ENCODE results near the gene NLRP4.

NLRP4 gene, protein sequence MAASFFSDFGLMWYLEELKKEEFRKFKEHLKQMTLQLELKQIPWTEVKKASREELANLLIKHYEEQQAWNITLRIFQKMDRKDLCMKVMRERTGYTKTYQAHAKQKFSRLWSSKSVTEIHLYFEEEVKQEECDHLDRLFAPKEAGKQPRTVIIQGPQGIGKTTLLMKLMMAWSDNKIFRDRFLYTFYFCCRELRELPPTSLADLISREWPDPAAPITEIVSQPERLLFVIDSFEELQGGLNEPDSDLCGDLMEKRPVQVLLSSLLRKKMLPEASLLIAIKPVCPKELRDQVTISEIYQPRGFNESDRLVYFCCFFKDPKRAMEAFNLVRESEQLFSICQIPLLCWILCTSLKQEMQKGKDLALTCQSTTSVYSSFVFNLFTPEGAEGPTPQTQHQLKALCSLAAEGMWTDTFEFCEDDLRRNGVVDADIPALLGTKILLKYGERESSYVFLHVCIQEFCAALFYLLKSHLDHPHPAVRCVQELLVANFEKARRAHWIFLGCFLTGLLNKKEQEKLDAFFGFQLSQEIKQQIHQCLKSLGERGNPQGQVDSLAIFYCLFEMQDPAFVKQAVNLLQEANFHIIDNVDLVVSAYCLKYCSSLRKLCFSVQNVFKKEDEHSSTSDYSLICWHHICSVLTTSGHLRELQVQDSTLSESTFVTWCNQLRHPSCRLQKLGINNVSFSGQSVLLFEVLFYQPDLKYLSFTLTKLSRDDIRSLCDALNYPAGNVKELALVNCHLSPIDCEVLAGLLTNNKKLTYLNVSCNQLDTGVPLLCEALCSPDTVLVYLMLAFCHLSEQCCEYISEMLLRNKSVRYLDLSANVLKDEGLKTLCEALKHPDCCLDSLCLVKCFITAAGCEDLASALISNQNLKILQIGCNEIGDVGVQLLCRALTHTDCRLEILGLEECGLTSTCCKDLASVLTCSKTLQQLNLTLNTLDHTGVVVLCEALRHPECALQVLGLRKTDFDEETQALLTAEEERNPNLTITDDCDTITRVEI

GRCh38 chr19:55836340-55836739 is at the start of gene NLRP4:
NLRP4 (plus strand) TSS chr19:55836540; CDS start chr19:55852081, 15,541 bp downstream.
- no peak for DNase-seq (ENCODE audit: low spot score)

DNA sequence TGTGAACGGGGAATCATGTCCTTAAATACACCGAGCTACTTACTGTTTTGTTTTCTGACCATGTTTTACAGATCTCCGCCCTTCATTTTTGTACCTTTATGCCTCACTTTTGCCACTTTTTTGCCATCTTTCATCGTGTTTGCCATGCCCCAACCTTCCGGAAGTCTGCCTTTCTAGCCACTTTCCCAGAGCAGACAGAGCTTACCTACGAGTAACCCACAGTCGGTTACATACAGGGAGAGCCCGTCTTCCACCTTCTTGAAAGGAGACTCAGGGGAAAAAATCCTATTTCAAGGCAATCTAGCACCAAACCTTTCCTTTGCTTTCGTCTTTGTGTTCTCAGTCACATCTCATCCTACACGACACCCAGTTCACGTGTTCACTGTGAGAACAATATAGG is 41.3 kb upstream of the NLRP4 start:
- DNase-seq (ENCODE audit: low spot score) = no peak

- no peak for DNase-seq (ENCODE audit: low spot score)
Measured at GRCh38 chr19:55801416-55801815, 34.9 kb upstream of the NLRP4 start.

GRCh38 chr19:55802281-55802680 is 34.1 kb upstream of the NLRP4 start:
- no peak for DNase-seq (ENCODE audit: low spot score)

DNA sequence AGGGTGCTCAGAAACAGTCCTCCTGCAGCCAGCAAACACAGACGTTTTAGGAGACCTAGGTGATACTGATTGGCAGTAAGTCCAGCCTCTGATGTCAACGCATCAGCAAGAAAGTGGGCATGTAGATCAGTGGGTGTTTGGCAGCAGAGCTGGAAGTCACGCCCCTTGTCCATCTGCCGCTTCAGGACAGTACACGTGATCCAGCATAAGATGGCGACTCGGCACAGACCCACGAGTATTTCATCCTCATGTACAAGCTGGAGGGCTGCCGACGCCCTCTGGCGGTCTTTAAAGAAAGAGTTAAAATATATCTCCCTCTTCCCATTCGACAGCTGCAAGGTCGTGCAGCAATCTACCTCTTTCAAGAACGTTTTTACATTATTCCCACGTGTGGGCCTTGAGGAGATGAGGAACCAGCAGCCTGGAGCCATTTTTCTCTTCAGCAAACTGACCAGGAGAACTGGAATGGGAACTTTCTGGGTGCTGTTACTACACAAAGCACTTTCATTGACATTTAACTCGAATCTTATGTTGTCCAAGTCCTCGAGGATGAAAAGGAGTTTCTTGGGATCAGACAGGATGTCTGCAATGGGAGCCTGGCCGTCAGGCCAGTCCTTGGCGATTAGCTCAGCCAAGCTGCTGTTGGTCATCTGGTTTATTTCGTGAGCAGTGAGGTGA is 26.8 kb upstream of the NLRP4 start:
- peak; percentile 22 for DNase-seq (ENCODE audit: low spot score)

- no peak for DNase-seq (ENCODE audit: low spot score)
Measured at GRCh38 chr19:55811340-55811739, 25.0 kb upstream of the NLRP4 start.

GRCh38 chr19:55812449-55812848 is 23.9 kb upstream of the NLRP4 start:
- DNase-seq (ENCODE audit: low spot score) = no peak

DNA sequence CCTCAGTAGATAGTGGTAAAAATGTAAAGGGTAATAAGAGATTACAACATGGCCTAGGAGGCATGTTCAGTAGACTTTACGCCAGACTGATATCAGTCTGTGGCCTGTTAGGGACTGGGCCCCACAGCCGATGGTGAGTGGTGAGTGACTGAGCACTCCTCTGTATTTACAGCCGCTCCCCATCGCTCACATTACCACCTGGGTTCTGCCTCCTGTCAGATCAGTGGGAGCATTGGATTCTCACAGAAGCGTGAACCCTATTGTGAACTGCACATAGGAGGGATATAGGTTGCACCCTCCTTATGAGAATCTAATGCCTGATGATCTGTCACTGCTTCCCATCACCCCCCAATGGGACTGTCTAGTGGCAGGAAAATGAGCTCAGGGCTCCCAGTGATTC is 22.4 kb upstream of the NLRP4 start:
- no peak for DNase-seq (ENCODE audit: low spot score)

DNA sequence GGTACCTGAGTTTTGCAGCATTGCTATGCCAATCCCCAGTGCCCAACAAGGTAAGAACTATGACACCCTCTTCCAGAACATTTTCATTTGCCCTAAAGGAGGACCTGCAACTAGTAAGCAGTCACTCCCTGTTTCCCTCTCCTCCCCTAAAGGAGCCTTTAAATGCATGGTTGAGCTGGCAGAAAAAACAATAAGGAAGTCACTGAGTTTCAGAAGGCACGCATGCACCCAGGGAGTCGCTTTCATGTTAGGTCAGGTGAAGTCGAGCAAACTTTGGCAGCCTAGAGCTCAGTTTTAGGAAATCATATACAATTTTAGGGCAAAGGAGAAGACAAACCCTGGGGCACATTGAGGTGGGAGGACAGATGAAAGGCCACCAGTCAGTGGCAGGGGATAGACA is 16.3 kb upstream of the NLRP4 start:
- no peak for DNase-seq (ENCODE audit: low spot score)

DNA sequence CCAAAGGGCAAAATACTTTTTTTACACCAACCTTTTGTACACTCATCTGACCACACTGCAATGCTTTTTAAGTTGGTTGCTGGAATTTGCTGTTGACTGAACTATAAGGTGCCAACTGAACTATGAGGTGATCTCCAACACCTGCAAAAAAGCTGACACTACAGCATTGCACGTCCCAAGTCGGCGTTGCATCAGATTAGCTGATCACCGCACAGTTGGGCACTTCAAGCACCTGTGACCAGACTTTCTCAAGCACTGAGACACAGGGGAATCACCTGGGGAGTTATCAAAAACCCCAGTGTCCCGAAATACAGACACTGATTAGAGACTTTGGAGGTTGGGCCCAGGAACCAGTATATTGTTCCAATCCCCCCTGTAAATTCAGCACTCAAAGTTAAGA is 5.7 kb upstream of the NLRP4 start:
- DNase-seq (ENCODE audit: low spot score) = no peak

GRCh38 chr19:55831846-55832245 is 4.5 kb upstream of the NLRP4 start, which contains the start of gene NLRP11:
NLRP11 (minus strand) TSS chr19:55831999; CDS start chr19:55818174, 13,825 bp downstream.
- DNase-seq (ENCODE audit: low spot score) = no peak

DNA sequence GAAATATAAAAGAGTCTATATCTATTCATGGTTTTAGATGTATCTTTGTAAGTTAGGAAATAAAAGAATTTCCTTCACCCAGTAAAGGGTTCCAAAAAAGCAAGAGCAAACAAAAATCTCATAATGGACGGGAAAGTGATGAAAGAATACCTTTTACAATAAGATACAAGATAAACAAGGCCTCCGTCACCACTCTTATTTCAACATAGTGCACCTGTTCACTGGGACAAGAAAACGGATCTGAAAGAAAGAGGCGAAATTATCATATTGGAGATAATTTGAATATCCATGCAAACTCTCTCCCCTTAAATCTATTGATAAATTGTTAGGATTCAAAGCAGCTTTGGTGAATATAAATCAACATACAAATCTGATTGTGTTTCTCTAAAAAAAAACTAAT is 3.7 kb upstream of the NLRP4 start:
- no peak for DNase-seq (ENCODE audit: low spot score)

DNA sequence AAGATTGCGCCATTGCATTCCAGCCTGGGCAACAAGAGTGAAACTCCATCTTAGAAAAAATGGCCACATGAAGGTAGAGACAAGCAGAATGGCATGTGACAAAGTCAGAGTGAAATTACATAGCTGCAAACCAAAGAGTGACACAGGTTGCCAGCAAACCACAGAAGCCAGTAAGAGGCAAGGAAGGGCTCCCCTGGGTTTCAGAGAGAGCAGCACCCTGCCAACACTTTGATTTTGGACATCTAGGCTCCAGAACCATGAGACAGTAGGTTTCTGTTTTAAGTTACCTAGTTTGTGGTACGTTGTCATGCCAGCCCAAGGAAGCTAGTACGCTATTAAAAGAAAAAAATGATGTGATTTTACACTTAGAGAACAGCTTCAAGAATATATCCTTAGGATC is 1.9 kb downstream of the NLRP4 start:
- DNase-seq (ENCODE audit: low spot score) = no peak

DNA sequence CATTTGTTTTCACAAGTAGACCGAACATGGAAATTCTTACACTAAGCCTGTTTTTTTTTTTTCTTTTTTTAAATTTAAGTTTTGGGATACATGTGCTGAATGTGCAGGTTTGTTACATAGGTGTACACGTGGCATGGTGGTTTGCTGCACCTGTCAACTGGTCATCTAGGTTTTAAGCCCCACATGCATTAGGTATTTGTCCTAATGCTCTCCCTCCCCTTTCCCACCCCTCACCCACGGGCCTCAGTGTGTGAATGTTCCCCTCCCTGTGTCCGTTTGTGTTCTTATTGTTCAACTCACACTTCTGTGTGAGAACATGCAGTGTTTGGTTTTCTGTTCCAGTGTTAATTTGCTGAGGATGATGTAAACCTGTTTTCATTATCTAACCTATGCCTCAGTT is 2.6 kb downstream of the NLRP4 start:
- no peak for DNase-seq (ENCODE audit: low spot score)

- DNase-seq (ENCODE audit: low spot score) = no peak
Measured at GRCh38 chr19:55855160-55855559, 18.8 kb downstream of the NLRP4 start.

DNA sequence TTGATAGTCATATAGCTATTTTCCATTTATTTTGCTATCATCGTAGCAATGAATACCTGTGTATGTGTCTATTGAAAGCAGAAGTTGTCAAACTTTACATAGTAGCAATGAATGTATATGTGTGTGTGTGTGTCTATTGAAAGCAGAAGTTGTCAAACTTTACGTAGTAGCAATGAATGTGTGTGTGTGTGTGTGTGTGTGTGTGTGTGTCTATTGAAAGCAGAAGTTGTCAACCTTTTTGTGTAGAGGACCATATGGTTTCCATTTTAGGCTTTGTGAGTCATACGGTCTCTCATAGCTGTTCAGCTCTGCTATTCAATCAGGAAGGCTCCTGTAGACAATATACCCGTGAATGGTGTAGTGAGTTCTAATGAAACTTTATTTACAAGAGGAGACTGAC is 20.8 kb downstream of the NLRP4 start:
- DNase-seq (ENCODE audit: low spot score) = no peak

GRCh38 chr19:55857974-55858373 is 21.6 kb downstream of the NLRP4 start:
- no peak for DNase-seq (ENCODE audit: low spot score)

DNA sequence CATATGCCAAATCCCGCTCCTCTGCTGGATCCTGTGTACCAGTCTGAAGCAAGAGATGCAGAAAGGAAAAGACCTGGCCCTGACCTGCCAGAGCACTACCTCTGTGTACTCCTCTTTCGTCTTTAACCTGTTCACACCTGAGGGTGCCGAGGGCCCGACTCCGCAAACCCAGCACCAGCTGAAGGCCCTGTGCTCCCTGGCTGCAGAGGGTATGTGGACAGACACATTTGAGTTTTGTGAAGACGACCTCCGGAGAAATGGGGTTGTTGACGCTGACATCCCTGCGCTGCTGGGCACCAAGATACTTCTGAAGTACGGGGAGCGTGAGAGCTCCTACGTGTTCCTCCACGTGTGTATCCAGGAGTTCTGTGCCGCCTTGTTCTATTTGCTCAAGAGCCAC is 22.1 kb downstream of the NLRP4 start:
- no peak for DNase-seq (ENCODE audit: low spot score)

DNA sequence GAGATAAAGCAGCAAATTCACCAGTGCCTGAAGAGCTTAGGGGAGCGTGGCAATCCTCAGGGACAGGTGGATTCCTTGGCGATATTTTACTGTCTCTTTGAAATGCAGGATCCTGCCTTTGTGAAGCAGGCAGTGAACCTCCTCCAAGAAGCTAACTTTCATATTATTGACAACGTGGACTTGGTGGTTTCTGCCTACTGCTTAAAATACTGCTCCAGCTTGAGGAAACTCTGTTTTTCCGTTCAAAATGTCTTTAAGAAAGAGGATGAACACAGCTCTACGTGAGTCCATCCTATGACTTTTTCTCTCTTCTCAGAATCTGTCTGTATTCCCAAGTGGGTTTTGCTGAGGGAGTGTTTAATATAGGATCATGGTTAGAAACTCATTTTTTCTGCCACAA is 22.6 kb downstream of the NLRP4 start:
- no peak for DNase-seq (ENCODE audit: low spot score)

- DNase-seq (ENCODE audit: low spot score) = no peak
Measured at GRCh38 chr19:55866521-55866920, 30.2 kb downstream of the NLRP4 start.

DNA sequence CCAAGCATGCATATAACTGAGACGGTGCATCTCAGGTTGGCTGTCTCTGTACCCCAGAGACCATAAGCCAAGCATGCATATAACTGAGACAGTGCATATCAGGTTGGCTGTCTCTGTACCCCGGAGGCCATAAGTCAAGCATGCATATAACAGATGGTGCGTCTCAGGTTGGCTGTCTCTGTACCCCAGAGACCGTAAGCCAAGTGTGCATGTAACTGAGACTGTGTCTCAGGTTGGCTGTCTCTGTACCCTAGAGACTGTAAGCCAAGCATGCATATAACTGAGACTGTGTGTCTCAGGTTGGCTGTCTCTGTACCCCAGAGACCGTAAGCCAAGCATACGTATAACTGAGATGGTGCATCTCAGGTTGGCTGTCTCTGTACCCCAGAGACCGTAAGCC is 30.8 kb downstream of the NLRP4 start:
- DNase-seq (ENCODE audit: low spot score) = no peak

- no peak for DNase-seq (ENCODE audit: low spot score)
Measured at GRCh38 chr19:55870736-55871135, 34.4 kb downstream of the NLRP4 start.
